ENCODE measurements around the gene TOM1L2.

DNA sequence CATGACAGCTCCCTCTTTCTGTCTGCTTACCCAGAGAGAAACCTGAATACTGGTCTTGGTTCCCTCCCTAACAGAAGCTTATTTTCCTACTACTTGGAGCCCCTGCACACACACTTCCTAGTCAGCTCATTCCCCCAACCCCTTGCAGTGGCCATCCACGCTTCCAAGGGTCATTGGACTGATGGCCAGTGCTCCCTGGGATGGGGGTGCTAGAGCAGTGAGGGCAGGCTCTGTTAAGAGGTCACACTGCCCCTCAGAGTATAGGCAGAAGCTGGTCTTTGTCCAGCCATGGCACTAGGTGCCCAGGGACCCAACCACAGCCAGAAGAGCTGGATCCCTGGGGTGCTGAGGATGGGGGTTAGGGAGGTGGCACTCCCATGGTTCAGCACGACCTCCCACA lies 13.0 kb upstream of the TOM1L2 start:
- TF ChIP-seq, protein P1, sequence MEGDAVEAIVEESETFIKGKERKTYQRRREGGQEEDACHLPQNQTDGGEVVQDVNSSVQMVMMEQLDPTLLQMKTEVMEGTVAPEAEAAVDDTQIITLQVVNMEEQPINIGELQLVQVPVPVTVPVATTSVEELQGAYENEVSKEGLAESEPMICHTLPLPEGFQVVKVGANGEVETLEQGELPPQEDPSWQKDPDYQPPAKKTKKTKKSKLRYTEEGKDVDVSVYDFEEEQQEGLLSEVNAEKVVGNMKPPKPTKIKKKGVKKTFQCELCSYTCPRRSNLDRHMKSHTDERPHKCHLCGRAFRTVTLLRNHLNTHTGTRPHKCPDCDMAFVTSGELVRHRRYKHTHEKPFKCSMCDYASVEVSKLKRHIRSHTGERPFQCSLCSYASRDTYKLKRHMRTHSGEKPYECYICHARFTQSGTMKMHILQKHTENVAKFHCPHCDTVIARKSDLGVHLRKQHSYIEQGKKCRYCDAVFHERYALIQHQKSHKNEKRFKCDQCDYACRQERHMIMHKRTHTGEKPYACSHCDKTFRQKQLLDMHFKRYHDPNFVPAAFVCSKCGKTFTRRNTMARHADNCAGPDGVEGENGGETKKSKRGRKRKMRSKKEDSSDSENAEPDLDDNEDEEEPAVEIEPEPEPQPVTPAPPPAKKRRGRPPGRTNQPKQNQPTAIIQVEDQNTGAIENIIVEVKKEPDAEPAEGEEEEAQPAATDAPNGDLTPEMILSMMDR (IDR thresholded peaks at IDR 0.05; ENCODE audit: insufficient read depth, low read length): no peak
- TF ChIP-seq SPI1 (IDR thresholded peaks at IDR 0.05; ENCODE audit: borderline replicate concordance, low read depth): no peak
- TF ChIP-seq, protein P2, sequence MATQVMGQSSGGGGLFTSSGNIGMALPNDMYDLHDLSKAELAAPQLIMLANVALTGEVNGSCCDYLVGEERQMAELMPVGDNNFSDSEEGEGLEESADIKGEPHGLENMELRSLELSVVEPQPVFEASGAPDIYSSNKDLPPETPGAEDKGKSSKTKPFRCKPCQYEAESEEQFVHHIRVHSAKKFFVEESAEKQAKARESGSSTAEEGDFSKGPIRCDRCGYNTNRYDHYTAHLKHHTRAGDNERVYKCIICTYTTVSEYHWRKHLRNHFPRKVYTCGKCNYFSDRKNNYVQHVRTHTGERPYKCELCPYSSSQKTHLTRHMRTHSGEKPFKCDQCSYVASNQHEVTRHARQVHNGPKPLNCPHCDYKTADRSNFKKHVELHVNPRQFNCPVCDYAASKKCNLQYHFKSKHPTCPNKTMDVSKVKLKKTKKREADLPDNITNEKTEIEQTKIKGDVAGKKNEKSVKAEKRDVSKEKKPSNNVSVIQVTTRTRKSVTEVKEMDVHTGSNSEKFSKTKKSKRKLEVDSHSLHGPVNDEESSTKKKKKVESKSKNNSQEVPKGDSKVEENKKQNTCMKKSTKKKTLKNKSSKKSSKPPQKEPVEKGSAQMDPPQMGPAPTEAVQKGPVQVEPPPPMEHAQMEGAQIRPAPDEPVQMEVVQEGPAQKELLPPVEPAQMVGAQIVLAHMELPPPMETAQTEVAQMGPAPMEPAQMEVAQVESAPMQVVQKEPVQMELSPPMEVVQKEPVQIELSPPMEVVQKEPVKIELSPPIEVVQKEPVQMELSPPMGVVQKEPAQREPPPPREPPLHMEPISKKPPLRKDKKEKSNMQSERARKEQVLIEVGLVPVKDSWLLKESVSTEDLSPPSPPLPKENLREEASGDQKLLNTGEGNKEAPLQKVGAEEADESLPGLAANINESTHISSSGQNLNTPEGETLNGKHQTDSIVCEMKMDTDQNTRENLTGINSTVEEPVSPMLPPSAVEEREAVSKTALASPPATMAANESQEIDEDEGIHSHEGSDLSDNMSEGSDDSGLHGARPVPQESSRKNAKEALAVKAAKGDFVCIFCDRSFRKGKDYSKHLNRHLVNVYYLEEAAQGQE (IDR thresholded peaks at IDR 0.05; ENCODE audit: insufficient replicate concordance, low read depth): no peak
